ENCODE results near the gene GGCX.

Gene GGCX

DNA sequence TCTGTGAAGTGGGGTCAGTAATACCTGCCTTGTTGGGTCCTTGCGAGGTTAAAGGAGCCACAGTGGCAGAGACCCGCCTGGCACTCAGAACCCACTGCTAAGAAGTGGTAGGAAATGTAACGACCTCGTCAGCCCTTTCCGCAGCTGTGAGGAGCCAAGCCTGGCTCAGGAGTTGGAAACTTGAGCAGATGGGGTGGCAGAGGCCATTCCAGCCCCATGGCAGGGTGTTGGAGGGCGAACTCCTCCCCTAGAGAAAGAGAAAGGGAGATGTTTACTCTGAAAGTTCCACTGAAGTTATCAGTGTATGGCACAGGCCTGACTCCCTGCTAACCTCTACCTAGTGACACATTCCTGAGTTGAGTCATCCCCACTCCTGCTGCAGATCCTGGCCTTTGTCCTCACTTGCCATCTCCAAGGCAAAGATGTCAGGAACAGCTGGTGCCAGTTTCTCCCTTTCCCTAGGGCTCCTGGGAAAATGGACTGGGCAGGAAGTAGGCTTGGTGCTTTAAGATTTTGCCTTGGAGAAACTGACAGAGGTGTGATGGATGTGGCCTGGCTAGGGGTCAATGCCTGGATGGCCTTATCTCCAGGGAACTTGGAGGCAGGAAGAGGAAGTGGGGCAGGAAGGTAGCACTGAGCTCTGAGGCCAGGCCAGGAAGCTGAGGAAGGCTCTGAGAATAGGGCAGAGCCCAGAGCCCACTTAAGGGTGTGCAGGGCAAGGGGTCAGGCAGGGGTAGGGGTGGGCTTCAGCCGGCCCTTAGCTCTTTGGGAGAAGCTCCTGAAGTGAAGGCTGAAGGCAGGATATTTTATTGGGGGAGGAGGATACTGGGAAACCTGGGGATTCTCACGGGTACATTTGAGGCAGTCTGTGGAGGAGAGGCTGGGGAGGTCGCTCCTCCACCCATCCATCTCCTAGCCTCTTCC is 23.8 kb upstream of the GGCX start:
- TF ChIP-seq, protein P1, sequence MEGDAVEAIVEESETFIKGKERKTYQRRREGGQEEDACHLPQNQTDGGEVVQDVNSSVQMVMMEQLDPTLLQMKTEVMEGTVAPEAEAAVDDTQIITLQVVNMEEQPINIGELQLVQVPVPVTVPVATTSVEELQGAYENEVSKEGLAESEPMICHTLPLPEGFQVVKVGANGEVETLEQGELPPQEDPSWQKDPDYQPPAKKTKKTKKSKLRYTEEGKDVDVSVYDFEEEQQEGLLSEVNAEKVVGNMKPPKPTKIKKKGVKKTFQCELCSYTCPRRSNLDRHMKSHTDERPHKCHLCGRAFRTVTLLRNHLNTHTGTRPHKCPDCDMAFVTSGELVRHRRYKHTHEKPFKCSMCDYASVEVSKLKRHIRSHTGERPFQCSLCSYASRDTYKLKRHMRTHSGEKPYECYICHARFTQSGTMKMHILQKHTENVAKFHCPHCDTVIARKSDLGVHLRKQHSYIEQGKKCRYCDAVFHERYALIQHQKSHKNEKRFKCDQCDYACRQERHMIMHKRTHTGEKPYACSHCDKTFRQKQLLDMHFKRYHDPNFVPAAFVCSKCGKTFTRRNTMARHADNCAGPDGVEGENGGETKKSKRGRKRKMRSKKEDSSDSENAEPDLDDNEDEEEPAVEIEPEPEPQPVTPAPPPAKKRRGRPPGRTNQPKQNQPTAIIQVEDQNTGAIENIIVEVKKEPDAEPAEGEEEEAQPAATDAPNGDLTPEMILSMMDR (IDR thresholded peaks at IDR 0.05; ENCODE audit: low read depth, low read length, missing control alignments): no peak
- peak overlapping the region; percentile 68 for H3K4me3 ChIP-seq (ENCODE audit: low read depth, low read length)
- no peak for DNase-seq (ENCODE audit: low read depth)

DNA sequence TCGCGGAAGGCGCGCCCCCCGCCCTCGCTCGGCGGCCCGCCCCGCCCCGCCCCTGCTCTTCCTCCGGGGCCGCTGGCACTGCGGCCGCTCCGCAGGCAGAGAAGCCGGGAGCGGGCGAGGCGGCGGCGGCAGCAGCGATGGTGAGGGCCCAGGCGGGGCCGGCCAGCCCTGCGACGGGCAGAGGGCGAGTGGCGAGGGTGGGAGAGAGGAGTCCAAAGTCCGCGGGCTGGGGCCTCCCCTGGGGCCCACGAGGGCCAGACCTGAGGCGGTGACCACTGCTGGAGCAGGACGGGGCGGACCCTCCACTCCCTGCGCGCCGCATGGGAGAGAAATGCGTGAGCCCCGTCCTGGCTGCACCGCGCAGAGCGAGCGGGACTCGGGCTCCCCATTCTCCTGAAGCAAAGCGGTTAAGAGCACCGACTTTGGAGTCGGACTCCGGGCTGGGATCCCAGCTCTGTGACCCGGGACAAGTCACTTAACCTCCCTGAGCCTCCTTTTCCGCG is 23.1 kb upstream of the GGCX start, which contains the start of gene VAMP5:
Gene VAMP5, plus strand, starts transcription at position 78 of the 503 bp plus-strand sequence. Its CDS starts 60 bp downstream, at position 138.
- peak within 1 kb of the TSS; percentile 68 for H3K4me3 ChIP-seq (ENCODE audit: low read depth, low read length)
- DNase-seq (ENCODE audit: low read depth): no peak
- TF ChIP-seq, protein P1 (IDR thresholded peaks at IDR 0.05; ENCODE audit: low read depth, low read length, missing control alignments): no peak

DNA sequence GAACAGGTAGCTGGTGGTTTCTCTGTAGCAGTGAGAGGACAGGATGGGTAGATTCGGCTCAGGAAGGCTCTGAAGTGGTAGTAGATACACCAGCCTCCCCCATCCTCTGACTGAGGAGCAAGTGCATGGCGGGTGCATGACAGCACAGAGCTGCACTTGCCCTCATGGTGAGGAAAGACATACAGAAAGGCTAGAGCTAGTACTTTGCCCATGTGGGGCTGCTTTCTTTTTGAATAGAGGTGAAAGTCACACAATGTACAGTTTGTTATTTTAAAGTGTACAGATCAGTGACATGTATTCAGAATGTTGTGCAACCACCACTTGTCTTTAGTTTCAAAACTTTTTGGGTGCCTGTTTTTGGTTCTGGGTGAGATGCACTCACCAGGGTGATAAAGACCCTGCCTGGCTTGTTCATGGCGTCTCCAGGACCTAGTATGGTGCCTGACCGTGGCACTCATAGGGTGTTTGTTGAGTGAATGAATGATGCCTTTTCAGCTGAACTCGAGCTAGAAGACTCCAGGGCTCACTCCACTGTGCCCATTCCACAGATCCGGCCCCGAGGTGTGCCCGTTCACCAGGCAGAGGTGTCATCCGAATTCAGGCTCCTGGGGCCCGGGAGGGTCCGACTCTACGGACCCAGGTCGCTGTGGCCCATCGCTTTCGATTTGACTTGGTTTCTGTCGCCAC is 22.5 kb upstream of the GGCX start:
- H3K4me3 ChIP-seq (ENCODE audit: low read depth, low read length): peak overlapping the region; percentile 68
- DNase-seq (ENCODE audit: low read depth): no peak

DNA sequence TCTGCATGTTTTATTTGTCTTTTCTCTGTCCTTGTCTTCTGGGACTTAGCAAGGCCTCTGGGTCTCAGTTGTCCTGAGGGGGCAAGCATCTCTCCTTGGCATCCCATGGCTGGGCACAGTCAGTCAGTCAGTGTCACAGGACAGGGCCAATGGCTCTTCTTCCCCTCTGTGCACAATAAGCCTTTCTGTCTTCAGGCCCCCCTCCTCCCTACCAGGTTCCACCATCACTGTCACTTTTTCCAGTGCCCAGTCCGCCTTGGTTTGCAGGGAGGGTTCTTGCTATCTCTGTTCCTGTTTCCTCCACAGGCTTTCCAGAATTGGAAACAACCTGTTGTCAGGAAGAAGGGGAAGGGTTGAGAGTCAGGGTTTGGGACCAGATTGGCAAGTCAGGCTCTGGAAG is 21.2 kb upstream of the GGCX start:
- no peak for DNase-seq (ENCODE audit: low read depth)
- no peak overlapping the region for H3K4me3 ChIP-seq (ENCODE audit: low read depth, low read length)

More for the DNA sequence above, 22.5 kb upstream of the GGCX start:
- TF ChIP-seq, protein P1 (IDR thresholded peaks at IDR 0.05; ENCODE audit: low read depth, low read length, missing control alignments): no peak

DNA sequence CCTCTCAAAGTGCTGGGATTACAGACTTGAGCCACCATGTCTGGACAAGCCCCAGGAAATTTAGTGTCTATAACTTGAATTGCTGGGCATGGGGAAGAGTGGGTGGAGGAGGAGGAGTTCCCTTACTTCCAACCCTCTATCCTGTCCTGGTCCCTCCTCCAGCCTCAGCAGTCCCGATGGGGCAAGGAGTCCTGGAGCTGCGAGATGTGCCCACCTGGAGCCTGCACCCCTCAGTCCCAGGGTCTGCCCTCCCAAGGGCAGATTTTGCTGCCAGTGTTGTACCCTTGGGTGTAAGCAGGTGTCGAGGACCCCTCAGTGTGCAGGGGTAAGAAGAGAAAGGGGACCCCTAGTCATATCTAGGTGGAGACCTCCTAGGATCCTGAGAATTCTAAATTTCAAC is 18.9 kb upstream of the GGCX start:
- no peak for DNase-seq (ENCODE audit: low read depth)
- H3K4me3 ChIP-seq (ENCODE audit: low read depth, low read length): no peak overlapping the region
- TF ChIP-seq, protein P1 (IDR thresholded peaks at IDR 0.05; ENCODE audit: low read depth, low read length, missing control alignments): no peak

More for the DNA sequence above, 21.2 kb upstream of the GGCX start:
- TF ChIP-seq, protein P1 (IDR thresholded peaks at IDR 0.05; ENCODE audit: low read depth, low read length, missing control alignments): no peak

DNA sequence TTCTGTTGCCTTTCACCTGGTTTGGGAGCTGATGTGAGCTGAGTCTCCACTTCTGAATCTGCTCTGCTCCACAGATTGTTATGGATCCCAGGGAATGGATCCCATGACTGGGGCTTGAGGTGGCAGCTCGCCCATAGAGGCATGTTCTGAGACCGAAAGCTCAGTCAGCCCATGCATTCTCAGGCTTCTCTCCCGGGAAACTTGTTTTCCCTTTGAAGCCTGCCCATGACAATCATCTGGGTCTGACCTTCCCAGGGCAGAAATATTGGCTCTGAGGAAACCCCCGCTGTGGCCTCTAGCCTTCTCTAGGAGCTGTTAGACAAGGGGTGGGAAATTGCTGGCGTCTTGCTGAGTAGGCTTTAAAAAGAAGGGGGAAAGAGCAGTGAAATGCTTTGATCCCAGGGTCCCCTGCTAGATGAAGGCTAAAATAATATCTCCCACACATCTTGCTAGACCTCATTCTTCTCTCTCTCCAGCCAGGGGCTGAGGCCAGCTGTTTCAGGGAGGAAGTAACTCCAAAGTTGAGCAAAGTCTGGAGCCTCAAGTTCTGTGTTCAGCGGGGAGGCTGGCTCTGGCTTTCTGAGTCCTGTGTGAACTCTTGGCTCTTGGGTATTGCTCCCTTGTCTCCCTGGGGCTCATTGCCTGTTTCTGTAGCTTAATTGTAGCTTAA is 18.1 kb upstream of the GGCX start:
- no peak for DNase-seq (ENCODE audit: low read depth)
- H3K4me3 ChIP-seq (ENCODE audit: low read depth, low read length): peak overlapping the region; percentile 52
- TF ChIP-seq, protein P1 (IDR thresholded peaks at IDR 0.05; ENCODE audit: low read depth, low read length, missing control alignments): no peak
